ENCODE measurements around the gene NPW.

NPW gene

DNA sequence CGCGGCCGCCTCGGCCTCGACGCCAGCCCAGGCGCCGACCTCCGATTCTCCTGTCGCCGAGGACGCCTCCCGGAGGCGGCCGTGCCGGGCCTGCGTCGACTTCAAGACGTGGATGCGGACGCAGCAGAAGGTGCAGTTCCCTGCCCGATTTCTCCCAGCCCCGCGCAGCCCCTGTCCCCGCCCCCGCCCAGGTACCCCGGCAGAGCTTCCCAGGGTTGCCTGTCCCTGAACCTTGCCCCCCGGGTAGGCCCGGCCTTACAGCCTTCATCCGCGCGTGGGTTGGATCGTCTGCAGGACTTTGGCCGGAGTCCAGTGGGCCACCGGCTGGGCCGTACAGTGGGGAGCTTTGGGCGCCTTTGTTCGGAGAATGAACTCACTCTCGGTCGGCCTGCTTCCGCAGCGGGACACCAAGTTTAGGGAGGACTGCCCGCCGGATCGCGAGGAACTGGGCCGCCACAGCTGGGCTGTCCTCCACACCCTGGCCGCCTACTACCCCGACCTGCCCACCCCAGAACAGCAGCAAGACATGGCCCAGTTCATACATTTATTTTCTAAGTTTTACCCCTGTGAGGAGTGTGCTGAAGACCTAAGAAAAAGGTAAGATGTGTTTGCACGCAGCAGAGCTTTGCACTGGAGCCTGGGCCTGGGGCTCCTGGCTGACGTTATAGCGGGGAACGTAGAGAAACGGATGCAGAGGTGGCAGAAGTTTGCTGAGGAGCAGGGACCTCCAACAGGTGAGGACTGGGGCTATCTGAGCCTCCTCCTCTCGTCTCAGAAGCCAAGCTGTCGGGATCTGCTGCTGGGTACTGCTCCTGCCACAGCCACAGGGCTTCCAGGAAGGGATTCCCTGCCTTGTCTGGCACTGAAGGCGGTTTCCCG, 35.0 kb upstream of the NPW start:
- DNase-seq, result no peak

DNA sequence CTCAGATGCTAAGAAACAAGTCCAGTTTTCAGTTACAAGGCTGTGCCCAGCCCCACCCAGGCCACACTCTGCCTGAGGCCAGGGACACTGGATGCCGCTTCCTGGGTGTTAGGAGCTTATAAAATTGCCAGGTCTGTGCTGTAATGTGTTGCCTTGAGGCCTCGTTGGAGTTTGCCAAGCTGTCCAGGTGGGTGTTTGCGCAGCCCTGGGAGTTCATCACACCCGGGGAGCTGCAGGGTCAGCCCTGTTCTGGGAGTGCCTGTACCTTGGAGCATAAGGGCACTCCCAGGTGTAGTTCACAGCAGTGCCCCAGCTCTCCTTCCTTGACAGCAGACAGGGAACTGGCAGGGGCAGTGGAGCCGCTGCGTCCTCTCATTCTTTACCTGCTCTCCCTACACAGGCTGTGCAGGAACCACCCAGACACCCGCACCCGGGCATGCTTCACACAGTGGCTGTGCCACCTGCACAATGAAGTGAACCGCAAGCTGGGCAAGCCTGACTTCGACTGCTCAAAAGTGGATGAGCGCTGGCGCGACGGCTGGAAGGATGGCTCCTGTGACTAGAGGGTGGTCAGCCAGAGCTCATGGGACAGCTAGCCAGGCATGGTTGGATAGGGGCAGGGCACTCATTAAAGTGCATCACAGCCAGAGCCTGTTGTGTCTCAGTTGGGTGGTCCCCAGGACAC, 34.0 kb upstream of the NPW start:
- DNase-seq, result no peak

DNA sequence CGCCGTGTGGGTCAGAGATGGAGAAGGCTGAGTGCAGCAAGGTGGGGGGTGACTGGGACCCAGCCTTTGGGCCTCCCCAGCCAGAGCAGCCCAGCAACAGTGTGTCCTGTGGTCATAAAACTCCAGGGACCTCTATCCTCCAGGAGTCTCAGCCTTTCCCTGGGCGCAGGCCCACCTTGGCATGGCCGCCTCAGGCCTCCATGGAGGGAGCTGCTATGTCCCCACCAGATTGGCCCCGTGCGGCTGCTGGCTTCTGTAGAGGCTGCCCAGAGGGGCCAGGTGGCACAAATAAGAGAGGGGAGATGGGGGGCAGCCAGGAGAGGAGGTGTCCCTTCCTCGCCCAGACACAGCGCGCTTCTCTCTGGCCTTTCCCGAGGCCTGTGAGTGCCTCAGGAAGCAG, 32.4 kb upstream of the NPW start:
- DNase-seq, result no peak

DNA sequence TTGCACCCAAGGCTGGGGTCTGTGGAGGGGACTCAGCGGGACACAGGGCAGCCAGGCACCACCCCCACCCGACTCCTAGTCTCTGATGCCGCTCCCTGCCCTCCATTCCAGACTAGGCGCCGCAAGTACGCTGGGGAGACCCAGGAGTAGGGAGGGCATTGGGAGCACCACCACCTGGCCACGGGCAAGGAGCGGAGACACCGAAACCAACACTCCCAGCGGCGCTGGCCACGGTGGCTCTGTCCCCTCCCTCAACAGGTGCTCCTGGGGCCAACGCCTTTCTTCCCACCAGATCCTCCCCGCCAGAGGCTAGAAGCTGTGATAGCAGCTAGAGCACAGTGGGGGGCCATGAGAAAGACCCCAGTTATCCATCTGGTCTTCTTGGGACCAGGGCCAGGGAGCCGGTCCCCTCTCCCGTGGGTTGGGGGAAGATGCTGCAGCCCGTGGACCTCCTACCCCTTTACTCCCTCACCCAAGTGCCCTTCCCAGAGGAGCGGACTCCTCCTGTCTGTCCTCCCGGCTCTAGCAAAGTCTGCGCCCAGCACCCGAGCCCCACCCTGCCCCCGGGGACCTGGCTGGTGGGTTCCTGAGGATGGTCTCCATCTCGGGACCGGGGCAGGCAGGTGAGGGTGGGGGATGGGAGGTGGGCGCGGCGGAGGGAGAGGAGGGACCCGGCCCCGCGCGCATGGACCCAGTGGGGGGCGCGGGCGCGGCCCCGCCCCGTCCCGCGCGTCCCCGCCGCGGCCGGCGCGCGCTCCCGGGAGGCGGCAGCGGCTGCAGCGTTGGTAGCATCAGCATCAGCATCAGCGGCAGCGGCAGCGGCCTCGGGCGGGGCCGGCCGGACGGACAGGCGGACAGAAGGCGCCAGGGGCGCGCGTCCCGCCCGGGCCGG, 30.1 kb upstream of the NPW start, which contains the start of gene SYNGR3:
Gene SYNGR3, plus strand, starts transcription at position 762 of the 892 bp plus-strand sequence. CDS start 133 bp downstream, outside the sequence.
- DNase-seq, result peak; percentile 19

DNA sequence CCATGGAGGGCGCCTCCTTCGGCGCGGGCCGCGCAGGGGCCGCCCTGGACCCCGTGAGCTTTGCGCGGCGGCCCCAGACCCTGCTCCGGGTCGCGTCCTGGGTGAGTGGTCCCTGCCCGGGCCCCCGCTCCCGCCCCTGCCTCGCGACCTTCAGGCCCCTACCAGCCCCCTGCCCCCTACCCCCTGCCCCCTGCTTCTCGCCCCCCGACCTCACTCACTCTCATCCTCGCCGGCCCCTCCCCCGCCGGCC, 29.6 kb upstream of the NPW start:
- no peak for DNase-seq

DNA sequence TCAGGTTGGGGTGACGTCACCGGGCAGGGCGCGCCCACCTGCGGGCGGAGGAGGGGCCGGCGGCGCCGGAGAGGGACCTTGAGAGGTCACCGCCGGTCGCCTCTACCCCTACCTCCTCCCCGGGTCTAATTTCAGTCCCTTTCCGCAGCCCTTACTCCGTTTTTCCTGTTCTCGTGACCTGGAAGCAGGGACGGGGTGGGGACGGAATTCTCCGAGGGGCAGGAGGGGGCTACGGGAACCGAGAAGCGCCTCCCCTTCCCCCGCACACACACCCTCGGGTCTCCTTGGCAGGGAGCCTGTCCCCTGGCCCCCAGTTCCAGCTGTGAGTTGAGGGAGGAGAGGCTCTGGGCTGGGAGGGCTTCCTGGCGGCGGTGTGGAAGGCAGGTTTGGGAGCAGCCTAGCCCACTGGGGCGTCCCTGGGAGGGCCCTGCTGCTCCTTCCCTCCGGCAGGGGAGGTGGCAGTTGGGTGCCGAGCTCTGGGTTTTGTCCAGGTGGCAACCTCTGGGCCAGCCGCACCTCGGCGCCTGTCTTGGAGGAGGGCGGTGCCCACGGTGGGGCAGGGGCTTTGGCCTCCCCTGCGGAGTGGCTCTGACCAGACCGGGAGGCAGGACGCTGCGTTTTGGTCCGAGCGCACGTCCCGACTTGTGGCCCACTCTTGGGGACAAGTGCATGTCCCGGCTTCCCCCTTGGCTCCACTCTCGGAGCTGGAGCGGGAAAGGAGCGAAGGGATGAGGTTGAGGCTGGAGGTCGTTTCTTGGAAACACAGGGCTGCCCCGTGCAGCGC, 29.0 kb upstream of the NPW start:
- peak; percentile 4 for DNase-seq

DNA sequence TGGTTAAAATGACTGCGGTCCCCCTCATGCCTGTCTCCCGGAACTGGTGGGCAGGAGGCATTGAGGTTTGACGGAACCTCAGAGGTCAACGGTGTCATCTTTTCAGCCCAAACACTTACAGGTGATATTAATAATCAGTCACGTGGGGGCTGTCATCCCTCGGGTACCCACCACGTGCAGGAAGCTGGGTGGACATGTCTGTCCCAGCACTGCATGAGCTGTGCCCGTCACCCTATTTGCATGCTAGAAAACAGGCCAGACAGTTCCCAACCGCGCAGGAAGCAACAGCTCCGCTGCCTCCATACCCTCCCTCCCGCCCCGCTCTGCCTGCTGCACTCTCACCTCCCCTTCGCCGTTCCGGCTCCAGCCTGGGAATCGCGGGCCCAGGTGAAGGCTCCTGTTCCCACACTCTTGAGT, 28.4 kb upstream of the NPW start:
- DNase-seq, result no peak

DNA sequence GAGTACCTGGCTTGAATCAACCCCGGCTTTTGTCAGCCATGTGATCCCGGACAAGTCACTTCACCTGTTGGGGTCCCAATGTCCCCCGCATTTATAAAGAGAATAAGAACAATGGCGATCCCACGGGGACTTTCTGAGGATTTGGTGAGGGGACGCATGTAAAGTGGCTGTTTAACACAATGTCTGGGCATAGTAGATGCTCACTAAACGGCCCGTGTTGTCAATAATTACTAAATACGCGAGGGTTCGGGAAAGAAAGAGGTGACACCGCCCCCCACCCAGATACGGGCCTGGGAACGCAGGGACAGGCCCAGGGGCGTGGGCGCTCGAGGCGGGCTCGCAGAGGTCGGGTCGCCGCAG, 28.0 kb upstream of the NPW start:
- DNase-seq, result no peak

DNA sequence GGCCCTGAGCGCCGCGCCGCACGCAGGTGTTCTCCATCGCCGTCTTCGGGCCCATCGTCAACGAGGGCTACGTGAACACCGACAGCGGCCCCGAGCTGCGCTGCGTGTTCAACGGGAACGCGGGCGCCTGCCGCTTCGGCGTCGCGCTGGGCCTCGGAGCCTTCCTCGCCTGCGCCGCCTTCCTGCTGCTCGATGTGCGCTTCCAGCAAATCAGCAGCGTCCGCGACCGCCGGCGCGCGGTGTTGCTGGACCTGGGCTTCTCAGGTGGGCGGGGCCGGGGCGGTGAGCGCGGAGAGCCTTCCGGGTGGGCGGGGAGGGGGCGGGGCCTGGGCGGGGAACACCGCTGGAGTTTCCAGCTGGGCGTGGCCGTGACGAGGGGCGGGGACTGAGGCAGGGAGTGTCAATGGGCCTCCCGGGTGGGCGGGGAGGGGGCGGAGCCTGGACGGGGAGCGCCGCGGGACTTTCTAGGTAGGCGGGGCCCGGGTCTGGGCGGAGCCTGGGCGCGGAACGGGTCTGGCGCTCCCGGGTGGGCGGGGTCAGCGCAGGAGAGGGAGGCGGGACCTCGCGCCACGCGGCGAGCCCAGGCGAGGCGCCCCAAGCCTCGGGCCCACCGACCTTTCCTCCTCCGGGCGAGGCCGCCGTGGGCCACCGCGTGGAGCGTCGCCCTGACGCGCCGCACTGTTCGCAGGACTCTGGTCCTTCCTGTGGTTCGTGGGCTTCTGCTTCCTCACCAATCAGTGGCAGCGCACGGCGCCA, 27.5 kb upstream of the NPW start:
- no peak for DNase-seq

DNA sequence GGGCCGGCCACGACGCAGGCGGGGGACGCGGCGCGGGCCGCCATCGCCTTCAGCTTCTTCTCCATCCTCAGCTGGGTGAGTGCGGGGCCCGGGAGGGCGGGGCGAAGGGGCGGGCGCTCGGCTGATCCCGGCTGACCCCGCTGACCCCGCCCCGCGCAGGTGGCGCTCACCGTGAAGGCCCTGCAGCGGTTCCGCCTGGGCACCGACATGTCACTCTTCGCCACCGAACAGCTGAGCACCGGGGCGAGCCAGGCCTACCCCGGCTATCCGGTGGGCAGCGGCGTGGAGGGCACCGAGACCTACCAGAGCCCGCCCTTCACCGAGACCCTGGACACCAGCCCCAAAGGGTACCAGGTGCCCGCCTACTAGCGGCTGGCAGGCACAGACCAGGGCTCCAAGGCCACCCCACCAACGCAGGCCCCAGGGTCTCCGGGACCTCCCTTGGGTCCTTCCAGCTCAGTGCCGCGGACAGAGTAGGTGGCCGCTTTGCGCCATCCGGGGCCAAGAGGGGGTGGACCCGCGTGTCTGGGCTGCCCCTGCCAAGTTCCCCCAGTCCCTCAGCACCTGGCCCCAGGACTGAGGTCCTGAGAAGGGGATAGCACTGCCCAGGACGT, 26.8 kb upstream of the NPW start:
- no peak for DNase-seq

DNA sequence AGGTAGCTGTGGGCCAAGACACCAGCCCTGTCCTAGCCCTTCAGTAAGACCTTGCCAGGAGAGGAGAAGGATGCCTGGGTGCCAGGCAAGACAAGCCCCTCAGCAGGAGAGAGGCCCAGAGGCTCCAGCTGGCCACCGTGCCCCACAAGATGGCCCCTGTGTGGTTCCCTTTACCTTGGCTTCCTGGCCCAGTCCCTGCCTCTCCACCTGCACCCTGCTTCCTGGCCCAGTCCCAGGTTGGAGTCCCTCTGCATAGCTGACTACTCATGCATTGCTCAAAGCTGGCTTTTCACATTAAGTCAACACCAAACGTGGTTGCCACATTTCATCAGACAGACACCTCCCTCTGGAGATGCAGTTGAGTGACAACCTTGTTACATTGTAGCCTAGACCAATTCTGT, 25.9 kb upstream of the NPW start:
- DNase-seq, result no peak

DNA sequence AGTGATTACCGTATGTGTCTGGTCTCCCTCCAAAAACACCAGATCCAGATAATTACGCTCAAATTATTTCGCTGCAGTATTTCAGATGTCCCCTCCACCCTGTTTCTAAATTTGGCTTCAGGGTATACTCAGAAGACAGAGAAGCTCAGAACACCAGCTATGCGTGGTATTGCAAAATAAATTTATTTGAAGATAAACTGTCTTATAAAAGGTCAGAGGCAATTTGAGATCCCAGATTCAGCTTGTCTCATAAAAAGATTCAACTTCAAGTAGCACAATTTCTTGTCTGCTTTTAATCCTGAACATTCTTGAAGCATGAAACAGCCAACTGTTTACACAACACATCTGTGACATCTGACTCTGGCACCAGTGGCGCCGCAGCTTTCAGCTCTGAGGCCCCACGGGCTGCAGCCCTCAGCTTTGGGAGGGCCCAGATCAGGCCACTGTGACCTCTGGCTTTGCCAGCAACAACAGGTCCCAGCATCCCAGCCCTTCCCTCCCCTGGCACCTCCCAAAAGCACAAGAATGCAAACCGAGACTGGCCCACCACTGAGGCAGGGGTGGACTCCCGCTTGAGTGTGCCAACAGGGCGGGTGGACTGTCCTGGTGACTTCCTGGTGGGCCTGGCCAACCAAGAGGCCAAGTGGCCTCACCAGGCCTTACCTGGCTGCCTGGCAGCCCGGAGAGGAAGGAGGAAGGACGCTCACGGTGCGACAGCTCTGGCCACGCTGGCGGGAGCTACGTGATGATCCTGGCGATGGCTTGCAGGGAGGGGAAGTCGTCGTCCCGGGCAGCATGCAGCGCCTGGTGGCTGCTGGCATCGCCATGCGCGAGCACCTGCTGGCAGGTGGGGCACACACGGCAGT, 21.9 kb upstream of the NPW start:
- DNase-seq, result no peak

DNA sequence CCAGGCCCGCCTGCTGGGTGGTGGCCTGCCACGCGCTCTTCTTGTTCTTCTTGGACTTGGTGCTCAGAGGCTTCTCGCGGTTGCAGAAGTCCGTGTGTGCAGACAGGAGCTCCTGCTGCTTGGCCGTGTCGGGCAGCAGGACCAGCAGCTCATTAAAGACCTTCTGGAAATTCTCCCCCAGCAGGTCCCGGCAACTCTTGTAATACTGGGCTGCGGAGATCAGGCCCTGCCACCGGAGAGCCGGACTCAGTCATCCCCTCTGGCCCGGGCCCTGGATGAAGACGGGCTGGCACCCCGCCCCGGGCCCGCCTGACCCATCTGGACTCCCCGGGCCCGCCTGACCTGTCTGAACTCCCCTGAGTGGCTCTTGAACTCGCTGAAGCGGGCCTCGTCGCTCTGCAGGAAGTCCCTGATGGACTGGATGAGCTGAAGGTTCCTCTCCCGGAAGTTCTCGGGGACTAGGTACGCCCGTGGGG, 21.2 kb upstream of the NPW start:
- DNase-seq, result no peak

DNA sequence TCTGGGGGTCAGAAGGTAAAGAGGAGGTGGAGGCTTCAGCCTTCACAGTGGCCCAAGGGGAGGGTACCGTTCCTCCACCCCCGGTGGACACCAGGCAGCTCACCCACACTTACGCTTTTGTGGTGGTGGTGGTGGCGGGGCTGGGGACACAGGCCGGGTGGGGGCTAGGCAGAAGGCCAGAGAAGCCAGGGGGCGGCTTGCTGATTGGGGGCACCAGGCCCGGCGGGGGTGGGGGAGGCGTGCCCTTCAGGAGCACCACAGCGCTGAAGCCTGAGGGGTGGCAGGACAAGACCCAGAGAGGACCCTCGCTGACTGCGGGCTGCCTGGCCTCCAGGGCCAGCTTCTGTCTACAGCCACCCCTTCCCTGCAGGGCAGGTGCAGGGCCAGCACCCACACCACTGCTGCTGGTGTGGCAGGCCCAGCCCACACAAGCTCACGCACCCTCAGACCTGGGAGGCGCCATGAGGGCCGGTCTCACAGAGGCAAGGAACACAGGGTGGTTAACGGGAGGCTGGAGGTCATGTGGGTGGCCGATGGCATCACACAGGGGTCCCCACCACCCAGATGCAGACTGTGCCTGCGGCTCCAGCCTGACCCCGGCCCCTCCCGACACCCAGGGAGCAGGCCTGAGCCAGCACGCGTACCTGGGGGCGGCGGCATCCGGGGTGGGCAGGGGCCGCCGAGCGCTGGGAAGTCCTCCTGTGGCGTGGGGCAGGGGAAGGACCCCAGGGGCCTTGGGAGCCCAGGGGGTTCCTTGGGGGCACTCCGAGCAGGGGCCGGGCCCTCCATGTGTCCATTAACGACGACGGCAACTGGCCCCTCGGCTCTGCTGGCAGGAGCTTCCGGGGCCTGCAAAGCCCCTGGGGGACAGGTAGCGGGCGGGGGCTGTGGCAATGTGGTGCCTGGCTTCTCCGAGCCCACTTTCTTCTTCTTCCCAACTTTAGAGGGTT, 20.5 kb upstream of the NPW start:
- no peak for DNase-seq

DNA sequence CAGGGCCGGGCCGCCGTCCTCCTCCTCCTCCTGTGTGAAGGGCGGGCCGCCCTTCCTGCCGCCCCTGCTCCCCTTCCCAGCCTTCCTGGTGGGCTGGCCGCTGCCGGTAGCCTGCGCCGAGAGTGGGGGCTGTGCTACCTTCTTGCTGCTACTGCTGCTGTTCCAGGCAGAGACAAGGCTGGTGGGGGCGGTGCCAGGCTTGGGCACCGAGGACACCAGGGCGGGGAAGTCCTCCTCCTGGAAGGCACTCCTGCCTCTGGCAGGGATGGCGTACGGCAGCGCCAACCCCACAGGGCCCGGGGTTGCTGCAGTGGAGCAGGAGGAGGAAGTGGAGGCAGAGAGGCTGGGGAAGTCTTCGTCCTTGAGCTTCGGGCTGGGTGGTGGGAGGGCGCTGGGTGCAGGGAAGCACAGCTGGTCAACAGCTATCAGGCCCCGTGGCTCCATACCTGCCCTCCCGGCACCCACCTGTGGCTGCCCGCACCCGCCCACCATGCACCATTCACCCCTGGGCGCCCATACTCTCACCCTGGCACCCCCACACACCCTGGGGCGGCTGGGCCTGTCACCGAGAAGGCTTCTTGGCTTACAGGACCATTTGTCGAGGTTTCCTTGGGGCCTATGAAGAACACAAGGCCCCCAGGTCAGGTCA, 19.6 kb upstream of the NPW start:
- DNase-seq, result no peak

DNA sequence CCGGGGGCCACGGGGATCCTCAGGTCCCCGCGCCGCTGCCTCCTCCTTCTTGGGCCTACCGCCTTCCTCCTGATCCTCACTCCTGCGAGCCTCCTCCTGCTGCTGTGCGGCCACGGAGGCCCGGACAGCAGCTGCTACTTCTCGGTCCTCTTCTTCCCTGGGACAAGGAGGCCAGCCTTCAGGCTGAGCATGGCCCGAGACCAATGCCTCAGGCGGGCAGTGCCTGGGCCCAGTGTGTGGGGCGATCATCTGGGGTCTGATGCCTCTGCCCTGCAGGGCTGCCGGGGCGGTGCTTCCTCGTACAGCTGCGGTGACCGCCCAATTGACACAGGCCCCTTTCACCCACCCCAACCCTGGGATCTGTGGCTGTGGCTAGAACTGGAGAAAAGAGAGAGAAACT, 18.6 kb upstream of the NPW start:
- DNase-seq, result no peak

DNA sequence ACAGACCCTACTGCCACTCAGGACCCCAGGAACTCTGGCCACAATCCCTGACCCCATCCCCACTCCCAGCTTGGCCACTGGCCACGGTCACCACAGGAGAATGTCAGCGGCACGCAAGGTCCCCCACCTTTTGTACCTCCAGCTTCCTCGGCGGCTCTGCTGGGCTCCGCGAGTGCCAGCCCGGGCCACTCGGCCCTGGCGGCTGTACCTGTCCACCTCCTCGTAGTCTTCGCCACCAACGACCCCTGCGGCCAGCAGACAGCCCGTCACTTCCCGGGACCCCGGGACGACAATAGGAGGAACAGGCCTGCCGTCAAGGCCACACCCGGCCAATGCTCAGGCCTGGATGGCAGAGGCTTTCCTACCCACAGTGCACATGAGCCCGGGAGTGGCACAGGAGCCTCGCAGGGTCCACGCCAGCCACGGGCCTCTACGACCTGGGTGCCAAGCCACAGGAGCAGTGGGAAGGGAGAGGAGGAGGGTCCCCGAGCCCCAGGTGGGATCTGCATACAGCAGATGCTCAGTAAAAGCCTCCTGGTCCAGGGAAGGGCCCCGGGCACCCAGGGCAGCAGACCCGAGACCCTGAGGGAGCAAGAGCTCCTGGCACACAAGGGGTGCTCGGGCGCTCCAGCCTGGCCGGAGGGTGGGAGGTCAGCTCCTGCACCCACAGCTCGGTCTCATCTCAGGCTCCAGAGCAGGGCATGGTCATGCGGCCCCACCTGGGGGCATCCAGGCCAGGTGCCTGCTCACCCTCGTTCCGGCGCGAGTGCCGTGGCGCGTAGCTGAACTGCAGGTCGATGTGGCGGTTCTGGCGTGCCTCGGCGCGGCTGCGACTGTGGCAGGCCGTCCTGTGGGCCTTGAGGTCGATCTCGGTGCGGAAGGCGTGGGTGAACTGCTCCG, 17.9 kb upstream of the NPW start:
- no peak for DNase-seq
